H1 (cell line): Measurements from ENCODE around the gene TMED4.

Source experiments
- CHD2 ChIP-seq: IDR thresholded peaks from 2 replicates; pipeline ENCODE4 v1.6.1; 2012; ENCODE audit warnings: low read length, improper control_type of control experiment
- POLR2A ChIP-seq, 2 experiments: IDR thresholded peaks; 1 replicate in 1 of 2; 2 replicates in 1 of 2; pipeline ENCODE4 v1.6.1; 2011; ENCODE audit warnings: low read depth in 2 of 2, low read length in 2 of 2, mild to moderate bottlenecking in 2 of 2; ENCODE audit errors: control extremely low read depth in 1 of 2
- SUZ12 ChIP-seq: fragments of 200-600 bp; sonication (generic); IDR thresholded peaks from 2 replicates; pipeline ENCODE4 v1.6.1; 2012; ENCODE audit warnings: mild to moderate bottlenecking, inconsistent platforms, low read length, moderate library complexity, mixed read lengths
- TF ChIP-seq, protein P1 (sequence below), 3 experiments: IDR thresholded peaks; 1 replicate in 2 of 3; 2 replicates in 1 of 3; pipeline versions ENCODE4 v1.5.1 to v1.6.1; 2011; ENCODE audit warnings: low read length in 3 of 3, mild to moderate bottlenecking in 3 of 3, inconsistent platforms in 2 of 3, low read depth in 1 of 3, moderate library complexity in 1 of 3; ENCODE audit not compliant: insufficient read depth in 1 of 3; ENCODE audit errors: control extremely low read depth in 1 of 3

- TF ChIP-seq CHD2 (no peak), POLR2A (IDR thresholded peaks at IDR 0.05; ENCODE audit: control extremely low read depth in 1 of 2, low read depth in 2 of 2, low read length in 2 of 2) (no peak), SUZ12 (no peak)
- TF ChIP-seq, protein P1, sequence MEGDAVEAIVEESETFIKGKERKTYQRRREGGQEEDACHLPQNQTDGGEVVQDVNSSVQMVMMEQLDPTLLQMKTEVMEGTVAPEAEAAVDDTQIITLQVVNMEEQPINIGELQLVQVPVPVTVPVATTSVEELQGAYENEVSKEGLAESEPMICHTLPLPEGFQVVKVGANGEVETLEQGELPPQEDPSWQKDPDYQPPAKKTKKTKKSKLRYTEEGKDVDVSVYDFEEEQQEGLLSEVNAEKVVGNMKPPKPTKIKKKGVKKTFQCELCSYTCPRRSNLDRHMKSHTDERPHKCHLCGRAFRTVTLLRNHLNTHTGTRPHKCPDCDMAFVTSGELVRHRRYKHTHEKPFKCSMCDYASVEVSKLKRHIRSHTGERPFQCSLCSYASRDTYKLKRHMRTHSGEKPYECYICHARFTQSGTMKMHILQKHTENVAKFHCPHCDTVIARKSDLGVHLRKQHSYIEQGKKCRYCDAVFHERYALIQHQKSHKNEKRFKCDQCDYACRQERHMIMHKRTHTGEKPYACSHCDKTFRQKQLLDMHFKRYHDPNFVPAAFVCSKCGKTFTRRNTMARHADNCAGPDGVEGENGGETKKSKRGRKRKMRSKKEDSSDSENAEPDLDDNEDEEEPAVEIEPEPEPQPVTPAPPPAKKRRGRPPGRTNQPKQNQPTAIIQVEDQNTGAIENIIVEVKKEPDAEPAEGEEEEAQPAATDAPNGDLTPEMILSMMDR (IDR thresholded peaks at IDR 0.05; ENCODE audit: control extremely low read depth in 1 of 3, insufficient read depth in 1 of 3, low read depth in 1 of 3, low read length in 3 of 3): no peak
These were observed 1.3 kb upstream of the TMED4 start for GRCh38 chr7:44583146-44583865.
